SK-N-SH (cell line): Measurements from ENCODE around the gene SCART1. TPM values are rescaled to one million over a fixed set of nuclear protein-coding genes. Genes with fewer than 3 reads are reported as not detected.
"Not testable (repeated sequence)": the region's sequence is repeated elsewhere in the genome, so short reads cannot be mapped to it uniquely, and the experiment has no call there.

Experiments
- CTCF ChIA-PET: fragments of 300-600, 350-600 bp; formaldehyde crosslinking; extraction: SDS; loops from one replicate; lab custom pipeline; 2021; lab: Yijun Ruan, JAX
- POLR2A ChIA-PET: fragments of 350-600 bp; sonication (Branson Sonifier 250); formaldehyde crosslinking; extraction: SDS; loops from one replicate; lab custom pipeline; 2020; ENCODE audit warnings: antibody characterized with exemption, inconsistent platforms; lab: Yijun Ruan, JAX
- DNase-seq: peaks from one replicate; pipeline ENCODE4 v3.0.0; 2012
- H2AFZ ChIP-seq: fragments of 200-600 bp; sonication (generic); 2 replicates; pipeline ENCODE4 v1.8.1; 2016; ENCODE audit warnings: antibody characterized with exemption, mild to moderate bottlenecking, low read depth
- H3F3A ChIP-seq: fragments of 200-600 bp; sonication (generic); replicated peaks from 2 replicates; pipeline ENCODE3; 2016; ENCODE audit warnings: antibody characterized with exemption, mild to moderate bottlenecking; ENCODE audit not compliant: insufficient read depth
- H3K27ac ChIP-seq, 2 experiments: fragments of 200-500 bp in 1 of 2; fragments of 200-600 bp in 1 of 2; sonication (Bioruptor generic) in 1 of 2; sonication (generic), shearing (Covaris generic) in 1 of 2; 2 replicates each; pipeline versions ENCODE4 v1.5.1 to v1.6.1; 2014 to 2016; ENCODE audit warnings: low read depth in 2 of 2, inconsistent platforms in 1 of 2, low read length in 1 of 2, mild to moderate bottlenecking in 1 of 2, mixed read lengths in 1 of 2
- H3K27me3 ChIP-seq: fragments of 200-600 bp; sonication (generic), shearing (Covaris generic); 2 replicates; pipeline ENCODE4 v1.6.1; 2016; ENCODE audit warnings: mixed run types; ENCODE audit not compliant: insufficient read depth
- H3K36me3 ChIP-seq, 2 experiments: fragments of 200-500 bp in 1 of 2; fragments of 200-600 bp in 1 of 2; sonication (Bioruptor generic) in 1 of 2; sonication (generic) in 1 of 2; replicated peaks in 1 of 2; 2 replicates each; pipeline versions ENCODE3 to v1.5.1; 2014 to 2016; ENCODE audit warnings: low read length in 1 of 2, mild to moderate bottlenecking in 1 of 2; ENCODE audit not compliant: insufficient read depth in 2 of 2, control insufficient read depth in 1 of 2
- H3K4me1 ChIP-seq, 2 experiments: fragments of 200-500 bp in 1 of 2; fragments of 200-600 bp in 1 of 2; sonication (Bioruptor generic) in 1 of 2; sonication (generic), shearing (Covaris generic) in 1 of 2; 2 replicates each; pipeline versions ENCODE4 v1.5.1 to v1.6.1; 2014 to 2016; ENCODE audit warnings: low read depth in 1 of 2, low read length in 1 of 2, mixed run types in 1 of 2; ENCODE audit not compliant: insufficient read depth in 2 of 2, control insufficient read depth in 1 of 2
- H3K4me2 ChIP-seq: fragments of 200-600 bp; sonication (generic), shearing (Covaris generic); 2 replicates; pipeline ENCODE4 v1.6.1; 2017; ENCODE audit warnings: mixed run types
- H3K4me3 ChIP-seq, 2 experiments: fragments of 200-500 bp in 1 of 2; fragments of 200-600 bp in 1 of 2; sonication (Bioruptor generic) in 1 of 2; sonication (generic), shearing (Covaris generic) in 1 of 2; 2 replicates each; pipeline versions ENCODE4 v1.5.1 to v1.8.1; 2014 to 2016; ENCODE audit warnings: low read depth in 2 of 2, inconsistent platforms in 1 of 2, low read length in 1 of 2, mild to moderate bottlenecking in 1 of 2, mixed read lengths in 1 of 2, moderate library complexity in 1 of 2
- H3K79me2 ChIP-seq: fragments of 200-600 bp; sonication (generic); 2 replicates; pipeline ENCODE4 v1.8.1; 2017; ENCODE audit warnings: mild to moderate bottlenecking; ENCODE audit not compliant: insufficient read depth
- H3K9ac ChIP-seq: fragments of 200-600 bp; sonication (generic); 2 replicates; pipeline ENCODE4 v1.6.1; 2017; ENCODE audit warnings: mixed run types
- H3K9me2 ChIP-seq: fragments of 200-600 bp; sonication (generic); 2 replicates; pipeline ENCODE4 v1.6.1; 2017; ENCODE audit warnings: mixed run types
- H3K9me3 ChIP-seq: fragments of 200-600 bp; sonication (generic); 2 replicates; pipeline ENCODE4 v1.6.1; 2017; ENCODE audit warnings: mixed run types, mild to moderate bottlenecking, moderate library complexity
- H4K20me1 ChIP-seq: fragments of 200-600 bp; sonication (generic); 2 replicates; pipeline ENCODE4 v1.6.1; 2017; ENCODE audit warnings: mild to moderate bottlenecking, mixed run types; ENCODE audit not compliant: insufficient read depth
- CHD2 ChIP-seq: fragments of 150-350 bp; IDR thresholded peaks from 2 replicates; pipeline ENCODE4 v1.6.1; 2018; ENCODE audit warnings: low read length; ENCODE audit not compliant: partially characterized antibody
- EZH2phosphoT487 ChIP-seq: fragments of 200-600 bp; sonication (generic); IDR thresholded peaks from 2 replicates; pipeline ENCODE4 v1.6.1; 2017; ENCODE audit warnings: low read depth, mixed run types, mild to moderate bottlenecking, antibody characterized with exemption, moderate library complexity, borderline replicate concordance
- FOXM1 ChIP-seq: IDR thresholded peaks from 2 replicates; pipeline ENCODE4 v1.4.0; 2012; ENCODE audit warnings: low read depth, mild to moderate bottlenecking
- GABPA ChIP-seq: IDR thresholded peaks from 2 replicates; pipeline ENCODE4 v1.4.0; 2012; ENCODE audit warnings: low read depth, mild to moderate bottlenecking
- GATA2 ChIP-seq: sonication (generic); formaldehyde crosslinking; IDR thresholded peaks from 2 replicates; pipeline ENCODE4 v1.5.0; 2020; ENCODE audit warnings: mild to moderate bottlenecking, missing genetic modification reagents
- IRF3 ChIP-seq: fragments of 150-350 bp; IDR thresholded peaks from 2 replicates; pipeline ENCODE4 v1.6.1; 2016; ENCODE audit warnings: mild to moderate bottlenecking, low read depth, low read length
- JUND ChIP-seq: IDR thresholded peaks from 2 replicates; pipeline ENCODE4 v1.4.0; 2012
- MAX ChIP-seq: IDR thresholded peaks from 2 replicates; pipeline ENCODE4 v1.4.0; 2012; ENCODE audit warnings: low read depth
- MXI1 ChIP-seq: IDR thresholded peaks from 2 replicates; pipeline ENCODE4 v1.6.1; 2012; ENCODE audit warnings: mild to moderate bottlenecking, low read depth, low read length, improper control_type of control experiment
- NFIC ChIP-seq: IDR thresholded peaks from 2 replicates; pipeline ENCODE4 v1.4.0; 2012; ENCODE audit warnings: borderline replicate concordance
- PBX3 ChIP-seq: IDR thresholded peaks from 2 replicates; pipeline ENCODE4; 2012
- POLR2AphosphoS5 ChIP-seq: IDR thresholded peaks from 2 replicates; pipeline ENCODE4 v1.6.1; 2012; ENCODE audit warnings: low read depth, low read length
- RAD21 ChIP-seq: IDR thresholded peaks from 2 replicates; pipeline ENCODE4 v1.6.1; 2012; ENCODE audit warnings: mild to moderate bottlenecking, low read length
- RCOR1 ChIP-seq: fragments of 150-350 bp; IDR thresholded peaks from 2 replicates; pipeline ENCODE4 v1.6.1; 2017; ENCODE audit warnings: antibody characterized with exemption, low read length
- RFX5 ChIP-seq: IDR thresholded peaks from 2 replicates; pipeline ENCODE4 v1.6.1; 2012; ENCODE audit warnings: mild to moderate bottlenecking, improper control_type of control experiment, low read length
- TAF1 ChIP-seq: IDR thresholded peaks from 2 replicates; pipeline ENCODE4 v1.6.1; 2012; ENCODE audit warnings: low read depth, mild to moderate bottlenecking, low read length, moderate library complexity, borderline replicate concordance
- TEAD4 ChIP-seq: IDR thresholded peaks from 2 replicates; pipeline ENCODE4 v1.4.0; 2012; ENCODE audit warnings: mild to moderate bottlenecking, borderline replicate concordance; ENCODE audit not compliant: insufficient read depth
- USF1 ChIP-seq: IDR thresholded peaks from 2 replicates; pipeline ENCODE4 v1.4.0; 2012; ENCODE audit warnings: low read depth, borderline replicate concordance
- YY1 ChIP-seq: IDR thresholded peaks from 2 replicates; pipeline ENCODE4 v1.4.0; 2012; ENCODE audit warnings: low read depth, mild to moderate bottlenecking
- WGBS: methylation state at CpG from one replicate; pipeline ENCODE4 v1.1.6; 2017; ENCODE audit warnings: low lambda C conversion rate; 5-methylcytosine and 5-hydroxymethylcytosine counted together
- polyA plus RNA-seq, 3 experiments: library from polyadenylated mRNA; depleted of rRNA; stranded (reverse); fragments of >200 nt; gene quantifications; 2 replicates each; pipeline ENCODE4 v1.2.3, GENCODE V29; 2012

The SCART1 gene
- polyA plus RNA-seq, 1 of the 3 experiments (the other 2 are of a cell fraction) = 2.1 TPM

- CTCF ChIA-PET = no interaction called here
- H3K4me3 ChIP-seq = no peak overlapping the region
- H3K36me3 ChIP-seq = no peaks in the 10 kb centered on the region
- H3F3A ChIP-seq = no peaks in the 10 kb centered on the region
- no peak for DNase-seq
- no peak overlapping the region for H3K4me2 ChIP-seq
- H3K9ac ChIP-seq = no peak overlapping the region
- no peaks in the 10 kb centered on the region for H3K27me3 ChIP-seq
- POLR2A ChIA-PET = no interaction called here
- H3K4me1 ChIP-seq = no peaks in the 10 kb centered on the region; a peak in 1 of 4 replicates
- no peaks in the 10 kb centered on the region for H4K20me1 ChIP-seq
- TF ChIP-seq RAD21 (no peak), RFX5 (no peak), MXI1 (no peak)
- WGBS = 75% methylated on average over 12 of the region's 18 CpGs
- H3K9me3 ChIP-seq = no peaks in the 10 kb centered on the region
- no peak overlapping the region for H3K27ac ChIP-seq
- H3K9me2 ChIP-seq = no peaks in the 10 kb centered on the region
- no peak overlapping the region for H2AFZ ChIP-seq
- no peaks in the 10 kb centered on the region for H3K79me2 ChIP-seq
Observed at GRCh38 chr10:133440633-133441285, 13.0 kb upstream of the SCART1 start.

GRCh38 chr10:133441356-133441755, 12.4 kb upstream of the SCART1 start:
- H2AFZ ChIP-seq, H3K4me2 ChIP-seq, H4K20me1 ChIP-seq, H3K27ac ChIP-seq, H3K9me2 ChIP-seq, H3F3A ChIP-seq, POLR2A ChIA-PET, H3K27me3 ChIP-seq, H3K79me2 ChIP-seq, H3K9ac ChIP-seq, DNase-seq, H3K36me3 ChIP-seq, H3K4me3 ChIP-seq, H3K9me3 ChIP-seq, H3K4me1 ChIP-seq: not testable (repeated sequence)
- CTCF ChIA-PET = interaction anchor here (0.9 kb wide), 1 partner anchor 112 kb away, joined by 4 read pairs; no protein-coding TSS in a partner anchor
- 24% methylated on average over 2 of the region's 21 CpGs for WGBS

GRCh38 chr10:133441780-133442179, 12.0 kb upstream of the SCART1 start:
- no peaks in the 10 kb centered on the region for H4K20me1 ChIP-seq
- H3K9me2 ChIP-seq = no peaks in the 10 kb centered on the region
- no peaks in the 10 kb centered on the region; a peak in 1 of 4 replicates for H3K4me1 ChIP-seq
- H3F3A ChIP-seq = no peaks in the 10 kb centered on the region
- no peak overlapping the region for H3K4me3 ChIP-seq
- H3K9me3 ChIP-seq = no peaks in the 10 kb centered on the region
- H3K4me2 ChIP-seq = no peak overlapping the region
- H3K36me3 ChIP-seq = no peaks in the 10 kb centered on the region
- H2AFZ ChIP-seq = no peak overlapping the region
- no peak overlapping the region for H3K27ac ChIP-seq
- ChIA-PET CTCF (interaction anchor here (0.9 kb wide), 1 partner anchor 112 kb away, joined by 4 read pairs; no protein-coding TSS in a partner anchor), POLR2A (no interaction called here)
- peak; percentile 12 for DNase-seq
- WGBS = 92% methylated on average over 6 of the region's 12 CpGs
- no peaks in the 10 kb centered on the region for H3K79me2 ChIP-seq
- H3K27me3 ChIP-seq = no peaks in the 10 kb centered on the region
- H3K9ac ChIP-seq = no peak overlapping the region
- no peak for TF ChIP-seq FOXM1
- TF ChIP-seq JUND = no peak
- TF ChIP-seq YY1 = no peak
- TF ChIP-seq RAD21 = no peak
- no peak for TF ChIP-seq CHD2
- TF ChIP-seq IRF3 = no peak
- no peak for TF ChIP-seq PBX3
- TF ChIP-seq TAF1 = no peak
- TF ChIP-seq RFX5 = no peak
- TF ChIP-seq RCOR1 = no peak
- TF ChIP-seq TEAD4 = no peak
- TF ChIP-seq EZH2phosphoT487 = no peak
- no peak for TF ChIP-seq GATA2
- no peak for TF ChIP-seq NFIC
- TF ChIP-seq USF1 = no peak
- TF ChIP-seq GABPA = no peak
- TF ChIP-seq POLR2AphosphoS5 = no peak
- no peak for TF ChIP-seq MAX
